GM18873 (cell line): ENCODE data around the gene ERO1B.

Source experiments
- ATAC-seq: cut with Tn5 transposase; IDR thresholded peaks from one replicate; pipeline ENCODE4 v1.9.1; 2021; ENCODE audit warnings: mild to moderate bottlenecking, moderate library complexity, moderate number of reproducible peaks; ENCODE audit not compliant: unreplicated experiment, low FRiP score

Gene ERO1B

GRCh38 chr1:236257216-236257615 is 24.5 kb downstream of the ERO1B start:
- ATAC-seq: no peak

- ATAC-seq: no peak
Observed at GRCh38 chr1:236253918-236254637, 27.7 kb downstream of the ERO1B start.

GRCh38 chr1:236253119-236253518 is 28.6 kb downstream of the ERO1B start:
- no peak for ATAC-seq

- no peak for ATAC-seq
Observed at GRCh38 chr1:236251587-236251986, 30.2 kb downstream of the ERO1B start.

- ATAC-seq: no peak
Observed at GRCh38 chr1:236247286-236247685, 34.5 kb downstream of the ERO1B start.

- ATAC-seq: no peak
Observed at GRCh38 chr1:236242568-236242967, 39.2 kb downstream of the ERO1B start.

GRCh38 chr1:236240675-236241074 is 41.1 kb downstream of the ERO1B start:
- ATAC-seq: no peak

GRCh38 chr1:236239092-236239585 is 42.6 kb downstream of the ERO1B start:
- no peak for ATAC-seq

GRCh38 chr1:236235116-236235515 is 46.6 kb downstream of the ERO1B start:
- no peak for ATAC-seq

GRCh38 chr1:236228411-236228810 is 53.3 kb downstream of the ERO1B start:
- no peak for ATAC-seq

GRCh38 chr1:236222632-236223031 is 59.1 kb downstream of the ERO1B start:
- no peak for ATAC-seq

- no peak for ATAC-seq
Observed at GRCh38 chr1:236220473-236220872, 61.3 kb downstream of the ERO1B start.

GRCh38 chr1:236214761-236215160 is 67.0 kb downstream of the ERO1B start:
- ATAC-seq: no peak

- no peak for ATAC-seq
Observed at GRCh38 chr1:236213534-236213933, 68.2 kb downstream of the ERO1B start.

- ATAC-seq: no peak
Observed at GRCh38 chr1:236211815-236212214, 69.9 kb downstream of the ERO1B start.

GRCh38 chr1:236209713-236210112 is 72.0 kb downstream of the ERO1B start:
- ATAC-seq: no peak

GRCh38 chr1:236209185-236209584 is 72.6 kb downstream of the ERO1B start:
- no peak for ATAC-seq

- no peak for ATAC-seq
Observed at GRCh38 chr1:236207569-236207968, 74.2 kb downstream of the ERO1B start.

GRCh38 chr1:236207121-236207520 is 74.6 kb downstream of the ERO1B start:
- ATAC-seq: no peak

GRCh38 chr1:236206548-236206947 is 75.2 kb downstream of the ERO1B start:
- no peak for ATAC-seq

GRCh38 chr1:236204656-236205055 is 77.1 kb downstream of the ERO1B start:
- ATAC-seq: no peak

GRCh38 chr1:236204039-236204438 is 77.7 kb downstream of the ERO1B start:
- ATAC-seq: no peak
